H9 (cell line): Measurements from ENCODE around the gene GPC6. TPM values are rescaled to one million over a fixed set of nuclear protein-coding genes. Genes with fewer than 3 reads are reported as not detected.

Experiments used
- DNase-seq: peaks from one replicate; pipeline ENCODE4 v3.0.0-alpha.2; 2017
- H2AFZ ChIP-seq: one replicate; pipeline ENCODE4 v1.6.1; 2013; ENCODE audit warnings: mild to moderate bottlenecking, low read length, control low read depth, moderate library complexity
- H2AK5ac ChIP-seq: 2 replicates; pipeline ENCODE4 v1.6.1; 2013; ENCODE audit warnings: low read length, control low read depth, mixed read lengths; ENCODE audit not compliant: insufficient read length
- H2BK120ac ChIP-seq: one replicate; pipeline ENCODE4 v1.6.1; 2013; ENCODE audit warnings: low read depth, mild to moderate bottlenecking, low read length, control low read depth, inconsistent platforms; ENCODE audit not compliant: poor library complexity, severe bottlenecking
- H2BK12ac ChIP-seq: 2 replicates; pipeline ENCODE4 v1.6.1; 2013; ENCODE audit warnings: low read length, control low read depth, mixed read lengths, low read depth; ENCODE audit not compliant: insufficient read length
- H2BK15ac ChIP-seq: 2 replicates; pipeline ENCODE4 v1.6.1; 2013; ENCODE audit warnings: low read depth, low read length, control low read depth
- H2BK20ac ChIP-seq: one replicate; pipeline ENCODE4 v1.6.1; 2013; ENCODE audit warnings: low read depth, mild to moderate bottlenecking, low read length, control low read depth, inconsistent platforms; ENCODE audit not compliant: poor library complexity, severe bottlenecking
- H2BK5ac ChIP-seq: 2 replicates; pipeline ENCODE4 v1.6.1; 2013; ENCODE audit warnings: low read length, control low read depth, mixed read lengths; ENCODE audit not compliant: insufficient read length
- H3K14ac ChIP-seq: 2 replicates; pipeline ENCODE4 v1.6.1; 2013; ENCODE audit warnings: low read length, control low read depth; ENCODE audit not compliant: insufficient read depth
- H3K18ac ChIP-seq: 2 replicates; pipeline ENCODE4 v1.6.1; 2013; ENCODE audit warnings: low read depth, mild to moderate bottlenecking, mixed read lengths, low read length, control low read depth; ENCODE audit not compliant: insufficient read length
- H3K23ac ChIP-seq: 2 replicates; pipeline ENCODE4 v1.6.1; 2013; ENCODE audit warnings: low read length, control low read depth, mixed read lengths, low read depth; ENCODE audit not compliant: insufficient read length
- H3K23me2 ChIP-seq: 2 replicates; pipeline ENCODE4 v1.6.1; 2013; ENCODE audit warnings: low read depth, mild to moderate bottlenecking, mixed read lengths, low read length, control low read depth; ENCODE audit not compliant: insufficient read length, poor library complexity, severe bottlenecking
- H3K27ac ChIP-seq: 2 replicates; pipeline ENCODE4 v1.5.1; 2013; ENCODE audit warnings: low read length, control low read depth, mixed read lengths, low read depth; ENCODE audit not compliant: insufficient read length
- H3K27me3 ChIP-seq: 2 replicates; pipeline ENCODE4 v1.6.1; 2013; ENCODE audit warnings: low read length, control low read depth, inconsistent platforms; ENCODE audit not compliant: insufficient read depth
- H3K4ac ChIP-seq: 2 replicates; pipeline ENCODE4 v1.6.1; 2013; ENCODE audit warnings: low read depth, mild to moderate bottlenecking, control low read depth, inconsistent platforms, low read length, moderate library complexity
- H3K4me1 ChIP-seq: 2 replicates; pipeline ENCODE4 v1.6.1; 2013; ENCODE audit warnings: low read length, control low read depth, inconsistent platforms; ENCODE audit not compliant: insufficient read depth
- H3K4me2 ChIP-seq: 2 replicates; pipeline ENCODE4 v1.6.1; 2013; ENCODE audit warnings: low read length, control low read depth, mixed read lengths; ENCODE audit not compliant: insufficient read length, insufficient read depth
- H3K56ac ChIP-seq: 2 replicates; pipeline ENCODE4 v1.6.1; 2013; ENCODE audit warnings: low read depth, mild to moderate bottlenecking, mixed read lengths, low read length, control low read depth; ENCODE audit not compliant: insufficient read length
- H3K79me1 ChIP-seq: 2 replicates; pipeline ENCODE4 v1.6.1; 2013; ENCODE audit warnings: low read depth, mild to moderate bottlenecking, moderate library complexity, low read length, control low read depth, inconsistent platforms; ENCODE audit not compliant: insufficient read depth, poor library complexity, severe bottlenecking
- H3K79me2 ChIP-seq: 2 replicates; pipeline ENCODE4 v1.6.1; 2013; ENCODE audit warnings: low read length, control low read depth, inconsistent platforms; ENCODE audit not compliant: insufficient read depth
- H3K9ac ChIP-seq: 2 replicates; pipeline ENCODE4 v1.6.1; 2013; ENCODE audit warnings: low read length, control low read depth, mixed read lengths; ENCODE audit not compliant: insufficient read length; ENCODE audit errors: extremely low read depth
- H3K9me3 ChIP-seq: one replicate; pipeline ENCODE4 v1.6.1; 2013; ENCODE audit warnings: low read depth, low read length, inconsistent platforms; ENCODE audit not compliant: control insufficient read depth
- H3T11ph ChIP-seq: one replicate; pipeline ENCODE4 v1.6.1; 2013; ENCODE audit warnings: mild to moderate bottlenecking, low read length, control low read depth, inconsistent platforms
- H4K20me1 ChIP-seq: one replicate; pipeline ENCODE4 v1.6.1; 2013; ENCODE audit not compliant: control insufficient read depth, insufficient read length, insufficient read depth
- H4K5ac ChIP-seq: 2 replicates; pipeline ENCODE4 v1.6.1; 2013; ENCODE audit warnings: low read depth, mild to moderate bottlenecking, mixed read lengths, low read length, control low read depth; ENCODE audit not compliant: insufficient read length
- H4K8ac ChIP-seq: replicated peaks from 2 replicates; pipeline ENCODE4 v1.6.1; 2013; ENCODE audit warnings: low read length, control low read depth, mixed read lengths, low read depth; ENCODE audit not compliant: insufficient read length
- H4K91ac ChIP-seq: 2 replicates; pipeline ENCODE4 v1.6.1; 2013; ENCODE audit warnings: low read depth, mild to moderate bottlenecking, moderate library complexity, mixed read lengths, low read length, control low read depth; ENCODE audit not compliant: insufficient read length
- H3K27ac Mint-ChIP-seq, 3 experiments: 2 replicates in 2 of 3; 3 replicates in 1 of 3; pipeline ENCODE4 v1.8.0; 2020 to 2021; ENCODE audit warnings: mixed read lengths in 3 of 3, mild to moderate bottlenecking in 1 of 3, moderate library complexity in 1 of 3
- H3K27me3 Mint-ChIP-seq: 2 replicates; pipeline ENCODE4 v1.8.0; 2021; ENCODE audit warnings: low read depth, mild to moderate bottlenecking, moderate library complexity, mixed read lengths
- H3K36me3 Mint-ChIP-seq, 3 experiments: 2 replicates in 2 of 3; 3 replicates in 1 of 3; pipeline ENCODE4 v1.8.0; 2020 to 2021; ENCODE audit warnings: low read depth in 3 of 3, mixed read lengths in 3 of 3; ENCODE audit not compliant: insufficient read depth in 1 of 3
- H3K4me1 Mint-ChIP-seq, 2 experiments: 2 replicates each; pipeline ENCODE4 v1.8.0; 2020; ENCODE audit warnings: mixed read lengths in 2 of 2
- H3K4me3 Mint-ChIP-seq, 2 experiments: 2 replicates in 1 of 2; 3 replicates in 1 of 2; pipeline ENCODE4 v1.8.0; 2020 to 2021; ENCODE audit warnings: mild to moderate bottlenecking in 2 of 2, mixed read lengths in 2 of 2, moderate library complexity in 1 of 2
- H3K9me3 Mint-ChIP-seq, 2 experiments: 2 replicates in 1 of 2; 3 replicates in 1 of 2; pipeline ENCODE4 v1.8.0; 2020; ENCODE audit warnings: mild to moderate bottlenecking in 2 of 2, mixed read lengths in 2 of 2, moderate library complexity in 1 of 2
- WGBS: extraction: QIAGEN DNeasy Blood & Tissue Kit; methylation state at CpG from one replicate; pipeline ENCODE4 v1.1.7; 2013; ENCODE audit warnings: missing lambda C conversion rate, low lambda C conversion rate, mixed read lengths; ENCODE audit not compliant: insufficient read length; ENCODE audit errors: extremely low coverage; 5-methylcytosine and 5-hydroxymethylcytosine counted together
- total RNA-seq: library from RNA; stranded (reverse); gene quantifications from 2 replicates; pipeline ENCODE4 v1.2.1, GENCODE V29; 2021
- TF ChIP-seq, protein P1 (sequence below): fragments of 200-600 bp; sonication (generic); conservative IDR thresholded peaks from 3 replicates; pipeline ENCODE4 v1.8.0; 2021; ENCODE audit warnings: antibody characterized with exemption, mild to moderate bottlenecking

Gene GPC6
- total RNA-seq, 1 experiment from 2014 or later: 15.6 TPM

DNA sequence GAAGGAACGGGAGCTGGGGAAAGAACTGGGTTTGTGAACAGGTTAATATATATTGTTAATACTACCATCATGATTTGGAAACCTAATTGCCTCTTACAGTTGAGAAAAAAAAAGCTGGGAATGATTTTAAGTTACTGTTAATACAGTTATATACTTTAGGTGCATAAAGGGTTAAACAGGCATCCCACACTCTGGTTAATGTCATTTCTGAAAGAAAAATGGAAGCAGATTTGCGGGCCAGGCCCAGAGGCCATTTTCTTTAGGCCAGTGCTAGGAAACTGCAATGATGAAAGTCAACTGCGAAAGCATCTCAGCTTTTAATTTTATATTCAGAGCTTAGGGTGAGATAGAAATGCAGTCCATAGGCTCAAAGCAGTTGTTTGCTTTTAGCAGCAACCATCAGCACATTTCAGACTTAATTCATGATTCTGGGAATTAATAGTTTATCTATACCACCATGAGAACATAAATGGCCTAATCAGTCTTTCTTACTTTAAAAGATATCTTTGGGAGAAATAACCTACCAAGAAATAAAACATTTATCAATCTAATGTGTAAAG, 592.8 kb downstream of the GPC6 start:
- H3K23ac ChIP-seq: no peak overlapping the region
- no CpG with 5 or more reads among the region's 3 CpGs for WGBS
- H3T11ph ChIP-seq: no peak overlapping the region
- Mint-ChIP-seq H3K9me3 (no peaks in the 10 kb centered on the region), H3K4me1 (peaks cover 14% of the 10 kb centered on the region in 2 experiments), H3K4me3 (no peak overlapping the region), H3K36me3 (no peaks in the 10 kb centered on the region), H3K27me3 (no peaks in the 10 kb centered on the region), H3K27ac (no peak overlapping the region)
- no peak overlapping the region for H3K27ac ChIP-seq
- H4K20me1 ChIP-seq: no peaks in the 10 kb centered on the region
- TF ChIP-seq, protein P1, sequence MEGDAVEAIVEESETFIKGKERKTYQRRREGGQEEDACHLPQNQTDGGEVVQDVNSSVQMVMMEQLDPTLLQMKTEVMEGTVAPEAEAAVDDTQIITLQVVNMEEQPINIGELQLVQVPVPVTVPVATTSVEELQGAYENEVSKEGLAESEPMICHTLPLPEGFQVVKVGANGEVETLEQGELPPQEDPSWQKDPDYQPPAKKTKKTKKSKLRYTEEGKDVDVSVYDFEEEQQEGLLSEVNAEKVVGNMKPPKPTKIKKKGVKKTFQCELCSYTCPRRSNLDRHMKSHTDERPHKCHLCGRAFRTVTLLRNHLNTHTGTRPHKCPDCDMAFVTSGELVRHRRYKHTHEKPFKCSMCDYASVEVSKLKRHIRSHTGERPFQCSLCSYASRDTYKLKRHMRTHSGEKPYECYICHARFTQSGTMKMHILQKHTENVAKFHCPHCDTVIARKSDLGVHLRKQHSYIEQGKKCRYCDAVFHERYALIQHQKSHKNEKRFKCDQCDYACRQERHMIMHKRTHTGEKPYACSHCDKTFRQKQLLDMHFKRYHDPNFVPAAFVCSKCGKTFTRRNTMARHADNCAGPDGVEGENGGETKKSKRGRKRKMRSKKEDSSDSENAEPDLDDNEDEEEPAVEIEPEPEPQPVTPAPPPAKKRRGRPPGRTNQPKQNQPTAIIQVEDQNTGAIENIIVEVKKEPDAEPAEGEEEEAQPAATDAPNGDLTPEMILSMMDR: no peak
- H2BK120ac ChIP-seq: no peak overlapping the region
- H2BK12ac ChIP-seq: no peak overlapping the region
- no peaks in the 10 kb centered on the region for H3K4me1 ChIP-seq
- no peak overlapping the region for H3K56ac ChIP-seq
- H2BK20ac ChIP-seq: no peak overlapping the region
- H3K4me2 ChIP-seq: no peak overlapping the region
- H3K23me2 ChIP-seq: no peaks in the 10 kb centered on the region
- no peaks in the 10 kb centered on the region for H3K9me3 ChIP-seq
- no peak overlapping the region for H3K14ac ChIP-seq
- no peak overlapping the region for H4K8ac ChIP-seq
- H2BK15ac ChIP-seq: no peak overlapping the region
- H3K79me2 ChIP-seq: no peaks in the 10 kb centered on the region
- no peak overlapping the region for H2AK5ac ChIP-seq
- no peak for DNase-seq
- H2BK5ac ChIP-seq: no peak overlapping the region
- no peak overlapping the region for H3K4ac ChIP-seq
- H3K9ac ChIP-seq: no peak overlapping the region
- no peaks in the 10 kb centered on the region for H3K27me3 ChIP-seq
- no peaks in the 10 kb centered on the region for H3K79me1 ChIP-seq
- H4K91ac ChIP-seq: no peak overlapping the region
- no peak overlapping the region for H3K18ac ChIP-seq
- H2AFZ ChIP-seq: no peak overlapping the region
- no peak overlapping the region for H4K5ac ChIP-seq
